ENCODE measurements around the gene COX6A1. TPM values are rescaled to one million over a fixed set of nuclear protein-coding genes. Genes with fewer than 3 reads are reported as not detected.
"Not testable (repeated sequence)": the region's sequence is repeated elsewhere in the genome, so short reads cannot be mapped to it uniquely, and the experiment has no call there.

COX6A1 gene
- polyA plus RNA-seq, 1 donor from 2014 or later: 2,017 TPM

DNA sequence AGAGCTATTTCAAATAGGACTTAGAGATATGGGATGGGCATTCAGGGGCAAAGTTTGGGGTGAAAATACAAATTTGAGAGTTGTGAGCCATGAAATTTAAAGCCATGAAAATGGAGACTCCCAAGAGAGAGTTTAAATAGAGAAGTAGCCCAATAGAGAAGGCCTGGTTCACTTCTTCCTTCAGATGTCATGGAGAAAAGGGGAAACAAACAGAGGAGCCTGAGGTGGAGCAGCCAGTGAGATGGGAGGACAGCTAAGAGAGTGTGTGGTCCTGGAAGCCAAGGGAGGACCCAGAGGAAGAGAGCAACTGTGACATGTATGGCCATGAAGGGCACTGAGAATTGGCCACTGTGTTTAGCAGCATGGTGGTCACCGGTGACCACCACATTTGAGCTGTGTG, 45.7 kb downstream of the COX6A1 start:
- no peaks in the 10 kb centered on the region for H3K27me3 ChIP-seq (ENCODE audit: insufficient read depth, low read depth, low read length)
- H3K36me3 ChIP-seq (ENCODE audit: insufficient read depth, low read length): no peaks in the 10 kb centered on the region
- no peak overlapping the region for H3K27ac ChIP-seq (ENCODE audit: low read length)
- no peaks in the 10 kb centered on the region for H3K79me2 ChIP-seq (replicated peaks; ENCODE audit: insufficient read depth, low read length)
- no peaks in the 10 kb centered on the region for H3F3A ChIP-seq (ENCODE audit: insufficient read depth, low read length, poor library complexity, severe bottlenecking)
- no peaks in the 10 kb centered on the region for H3K9me2 ChIP-seq (ENCODE audit: insufficient read depth, low read length)
- H3K9ac ChIP-seq (ENCODE audit: low read length): no peak overlapping the region
- H3K4me3 ChIP-seq (ENCODE audit: low read length): no peak overlapping the region
- H2AFZ ChIP-seq (ENCODE audit: low read depth, low read length): no peak overlapping the region
- no peaks in the 10 kb centered on the region for H4K20me1 ChIP-seq (ENCODE audit: insufficient read depth)
- no peaks in the 10 kb centered on the region for H3K9me3 ChIP-seq (ENCODE audit: low read length)
- no peak for TF ChIP-seq TAF1 (IDR thresholded peaks at IDR 0.05; ENCODE audit: low read depth)
- no peak for TF ChIP-seq EZH2 (IDR thresholded peaks at IDR 0.05; ENCODE audit: borderline replicate concordance, insufficient read depth, low read length, poor library complexity, severe bottlenecking)
- TF ChIP-seq RAD21 (conservative IDR thresholded peaks at IDR 0.05): no peak
- no peak for TF ChIP-seq POLR2AphosphoS5 (IDR thresholded peaks at IDR 0.05)
- no peak for TF ChIP-seq EP300 (conservative IDR thresholded peaks at IDR 0.05; ENCODE audit: poor library complexity, severe bottlenecking)
- TF ChIP-seq, protein P1, sequence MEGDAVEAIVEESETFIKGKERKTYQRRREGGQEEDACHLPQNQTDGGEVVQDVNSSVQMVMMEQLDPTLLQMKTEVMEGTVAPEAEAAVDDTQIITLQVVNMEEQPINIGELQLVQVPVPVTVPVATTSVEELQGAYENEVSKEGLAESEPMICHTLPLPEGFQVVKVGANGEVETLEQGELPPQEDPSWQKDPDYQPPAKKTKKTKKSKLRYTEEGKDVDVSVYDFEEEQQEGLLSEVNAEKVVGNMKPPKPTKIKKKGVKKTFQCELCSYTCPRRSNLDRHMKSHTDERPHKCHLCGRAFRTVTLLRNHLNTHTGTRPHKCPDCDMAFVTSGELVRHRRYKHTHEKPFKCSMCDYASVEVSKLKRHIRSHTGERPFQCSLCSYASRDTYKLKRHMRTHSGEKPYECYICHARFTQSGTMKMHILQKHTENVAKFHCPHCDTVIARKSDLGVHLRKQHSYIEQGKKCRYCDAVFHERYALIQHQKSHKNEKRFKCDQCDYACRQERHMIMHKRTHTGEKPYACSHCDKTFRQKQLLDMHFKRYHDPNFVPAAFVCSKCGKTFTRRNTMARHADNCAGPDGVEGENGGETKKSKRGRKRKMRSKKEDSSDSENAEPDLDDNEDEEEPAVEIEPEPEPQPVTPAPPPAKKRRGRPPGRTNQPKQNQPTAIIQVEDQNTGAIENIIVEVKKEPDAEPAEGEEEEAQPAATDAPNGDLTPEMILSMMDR (IDR thresholded peaks at IDR 0.05; ENCODE audit: poor library complexity, severe bottlenecking): no peak
- TF ChIP-seq MXI1 (conservative IDR thresholded peaks at IDR 0.05; ENCODE audit: poor library complexity, severe bottlenecking): no peak
- TF ChIP-seq SMC3 (conservative IDR thresholded peaks at IDR 0.05; ENCODE audit: poor library complexity): no peak
- TF ChIP-seq, protein P2, sequence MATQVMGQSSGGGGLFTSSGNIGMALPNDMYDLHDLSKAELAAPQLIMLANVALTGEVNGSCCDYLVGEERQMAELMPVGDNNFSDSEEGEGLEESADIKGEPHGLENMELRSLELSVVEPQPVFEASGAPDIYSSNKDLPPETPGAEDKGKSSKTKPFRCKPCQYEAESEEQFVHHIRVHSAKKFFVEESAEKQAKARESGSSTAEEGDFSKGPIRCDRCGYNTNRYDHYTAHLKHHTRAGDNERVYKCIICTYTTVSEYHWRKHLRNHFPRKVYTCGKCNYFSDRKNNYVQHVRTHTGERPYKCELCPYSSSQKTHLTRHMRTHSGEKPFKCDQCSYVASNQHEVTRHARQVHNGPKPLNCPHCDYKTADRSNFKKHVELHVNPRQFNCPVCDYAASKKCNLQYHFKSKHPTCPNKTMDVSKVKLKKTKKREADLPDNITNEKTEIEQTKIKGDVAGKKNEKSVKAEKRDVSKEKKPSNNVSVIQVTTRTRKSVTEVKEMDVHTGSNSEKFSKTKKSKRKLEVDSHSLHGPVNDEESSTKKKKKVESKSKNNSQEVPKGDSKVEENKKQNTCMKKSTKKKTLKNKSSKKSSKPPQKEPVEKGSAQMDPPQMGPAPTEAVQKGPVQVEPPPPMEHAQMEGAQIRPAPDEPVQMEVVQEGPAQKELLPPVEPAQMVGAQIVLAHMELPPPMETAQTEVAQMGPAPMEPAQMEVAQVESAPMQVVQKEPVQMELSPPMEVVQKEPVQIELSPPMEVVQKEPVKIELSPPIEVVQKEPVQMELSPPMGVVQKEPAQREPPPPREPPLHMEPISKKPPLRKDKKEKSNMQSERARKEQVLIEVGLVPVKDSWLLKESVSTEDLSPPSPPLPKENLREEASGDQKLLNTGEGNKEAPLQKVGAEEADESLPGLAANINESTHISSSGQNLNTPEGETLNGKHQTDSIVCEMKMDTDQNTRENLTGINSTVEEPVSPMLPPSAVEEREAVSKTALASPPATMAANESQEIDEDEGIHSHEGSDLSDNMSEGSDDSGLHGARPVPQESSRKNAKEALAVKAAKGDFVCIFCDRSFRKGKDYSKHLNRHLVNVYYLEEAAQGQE (IDR thresholded peaks at IDR 0.05; ENCODE audit: borderline replicate concordance): no peak
- no peak overlapping the region for H3K4me2 ChIP-seq (ENCODE audit: low read length)

DNA sequence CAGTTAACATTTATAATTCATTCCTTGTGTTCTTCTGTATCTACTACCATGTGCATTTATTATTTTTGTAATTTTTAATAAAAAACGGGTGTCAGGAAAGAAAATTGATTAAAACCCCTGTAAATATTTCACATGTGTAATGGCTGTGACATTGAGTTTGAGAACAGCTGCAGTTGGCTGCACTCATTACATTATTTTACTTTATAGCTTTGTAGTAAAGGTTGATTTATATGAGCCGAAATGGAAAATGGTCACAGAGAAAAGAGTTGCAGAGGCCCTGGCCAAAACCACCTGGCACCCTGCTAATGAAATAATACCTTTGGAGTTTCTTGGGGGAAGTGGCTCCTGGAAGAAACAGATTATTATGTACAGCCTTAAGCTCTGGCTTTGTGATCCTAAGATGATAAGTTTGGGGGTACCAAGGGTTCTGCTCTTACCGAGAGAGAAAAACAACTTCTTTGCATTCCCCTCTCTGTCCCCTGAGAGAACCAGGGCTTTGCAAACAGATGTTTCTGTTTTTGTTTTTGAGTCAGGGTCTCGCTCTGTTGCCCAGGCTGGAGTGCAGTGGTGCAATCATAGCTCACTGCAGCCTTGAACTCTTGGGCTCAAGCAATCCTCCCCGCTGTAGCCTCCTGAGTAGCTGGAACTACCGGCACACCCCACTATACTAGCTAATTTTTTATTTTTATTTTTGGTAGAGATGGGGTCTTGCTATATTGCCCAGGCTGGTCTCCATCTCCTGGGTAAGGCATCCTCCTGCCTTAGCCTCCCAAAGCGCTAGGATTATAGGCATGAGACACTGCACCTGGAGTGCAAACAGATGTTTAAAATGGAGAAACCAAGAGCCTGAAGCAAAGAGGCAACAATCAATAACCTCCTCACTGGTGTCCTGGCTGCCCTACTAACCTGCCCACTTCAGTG, 48.3 kb downstream of the COX6A1 start:
- no peak for TF ChIP-seq EP300 (conservative IDR thresholded peaks at IDR 0.05; ENCODE audit: poor library complexity, severe bottlenecking)
- TF ChIP-seq POLR2AphosphoS5 (IDR thresholded peaks at IDR 0.05): no peak
- TF ChIP-seq EZH2 (IDR thresholded peaks at IDR 0.05; ENCODE audit: borderline replicate concordance, insufficient read depth, low read length, poor library complexity, severe bottlenecking): no peak
- TF ChIP-seq SMC3 (conservative IDR thresholded peaks at IDR 0.05; ENCODE audit: poor library complexity): no peak
- no peak for TF ChIP-seq TAF1 (IDR thresholded peaks at IDR 0.05; ENCODE audit: low read depth)
- no peak for TF ChIP-seq RAD21 (conservative IDR thresholded peaks at IDR 0.05)
- TF ChIP-seq, protein P2 (IDR thresholded peaks at IDR 0.05; ENCODE audit: borderline replicate concordance): no peak
- TF ChIP-seq MXI1 (conservative IDR thresholded peaks at IDR 0.05; ENCODE audit: poor library complexity, severe bottlenecking): no peak
- TF ChIP-seq, protein P1 (IDR thresholded peaks at IDR 0.05; ENCODE audit: poor library complexity, severe bottlenecking): no peak
- Histone ChIP-seq H3K27me3 (ENCODE audit: insufficient read depth, low read depth, low read length) (no peaks in the 10 kb centered on the region), H3K27ac (ENCODE audit: low read length) (no peak overlapping the region), H3K9me2 (ENCODE audit: insufficient read depth, low read length) (no peaks in the 10 kb centered on the region), H3K79me2 (replicated peaks; ENCODE audit: insufficient read depth, low read length) (no peaks in the 10 kb centered on the region), H3K9me3 (ENCODE audit: low read length) (no peaks in the 10 kb centered on the region), H4K20me1 (ENCODE audit: insufficient read depth) (no peaks in the 10 kb centered on the region), H2AFZ (ENCODE audit: low read depth, low read length) (no peak overlapping the region), H3F3A (ENCODE audit: insufficient read depth, low read length, poor library complexity, severe bottlenecking) (no peaks in the 10 kb centered on the region), H3K4me3 (ENCODE audit: low read length) (no peak overlapping the region), H3K4me2 (ENCODE audit: low read length) (no peak overlapping the region), H3K36me3 (ENCODE audit: insufficient read depth, low read length) (no peaks in the 10 kb centered on the region), H3K9ac (ENCODE audit: low read length) (no peak overlapping the region)

DNA sequence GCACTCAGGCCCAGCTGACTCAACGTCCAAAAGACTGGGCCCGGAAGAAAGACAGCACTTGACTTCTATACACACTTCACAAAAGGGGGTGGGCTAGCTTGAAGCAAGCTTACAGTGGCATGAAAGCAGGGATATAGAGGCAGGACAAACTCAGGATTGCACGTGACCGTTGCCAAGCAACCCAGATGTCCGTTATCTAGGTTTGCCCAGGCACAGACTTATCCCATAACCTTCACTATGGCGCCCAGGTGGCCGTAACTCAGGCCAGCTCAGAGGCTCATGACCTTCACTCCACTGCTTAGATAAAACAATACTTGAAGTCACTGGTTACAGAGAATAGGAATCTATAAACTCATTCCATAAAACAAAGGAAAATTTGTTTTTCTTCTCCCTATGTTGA, 49.6 kb downstream of the COX6A1 start:
- H3K9ac ChIP-seq (ENCODE audit: low read length); H3K27ac ChIP-seq (ENCODE audit: low read length); H3K36me3 ChIP-seq (ENCODE audit: insufficient read depth, low read length); H3K4me3 ChIP-seq (ENCODE audit: low read length); H3K4me2 ChIP-seq (ENCODE audit: low read length); H3K9me3 ChIP-seq (ENCODE audit: low read length); H3K79me2 ChIP-seq (replicated peaks; ENCODE audit: insufficient read depth, low read length); H3F3A ChIP-seq (ENCODE audit: insufficient read depth, low read length, poor library complexity, severe bottlenecking); H3K27me3 ChIP-seq (ENCODE audit: insufficient read depth, low read depth, low read length); H3K9me2 ChIP-seq (ENCODE audit: insufficient read depth, low read length); H2AFZ ChIP-seq (ENCODE audit: low read depth, low read length); H4K20me1 ChIP-seq (ENCODE audit: insufficient read depth): not testable (repeated sequence)

All from neural cell (in vitro differentiated cells).